Nephron (organoid): ENCODE data around the gene SDS.

Experiments
- H3K27ac Mint-ChIP-seq, 3 experiments: 2 replicates each; pipeline ENCODE4 v1.8.0; 2020; ENCODE audit warnings: mixed read lengths in 3 of 3, mild to moderate bottlenecking in 2 of 3, moderate library complexity in 1 of 3
- H3K27me3 Mint-ChIP-seq: 2 replicates; pipeline ENCODE4 v1.8.0; 2021; ENCODE audit warnings: low read depth, mild to moderate bottlenecking, moderate library complexity, mixed read lengths
- H3K36me3 Mint-ChIP-seq: 2 replicates; pipeline ENCODE4 v1.8.0; 2020; ENCODE audit warnings: low read depth, mixed read lengths
- H3K4me1 Mint-ChIP-seq: 2 replicates; pipeline ENCODE4 v1.8.0; 2020; ENCODE audit warnings: mixed read lengths
- H3K4me3 Mint-ChIP-seq, 3 experiments: 2 replicates each; pipeline ENCODE4 v1.8.0; 2020; ENCODE audit warnings: mild to moderate bottlenecking in 3 of 3, mixed read lengths in 3 of 3, moderate library complexity in 2 of 3
- H3K9me3 Mint-ChIP-seq: 2 replicates; pipeline ENCODE4 v1.8.0; 2020; ENCODE audit warnings: mixed read lengths
- TF ChIP-seq, protein P1 (sequence below), 3 experiments: fragments of 200-600 bp; sonication (generic); IDR thresholded peaks; one replicate each; pipeline ENCODE4 v1.5.0; 2021; ENCODE audit warnings: antibody characterized with exemption in 3 of 3; ENCODE audit not compliant: unreplicated experiment in 3 of 3

SDS gene

DNA sequence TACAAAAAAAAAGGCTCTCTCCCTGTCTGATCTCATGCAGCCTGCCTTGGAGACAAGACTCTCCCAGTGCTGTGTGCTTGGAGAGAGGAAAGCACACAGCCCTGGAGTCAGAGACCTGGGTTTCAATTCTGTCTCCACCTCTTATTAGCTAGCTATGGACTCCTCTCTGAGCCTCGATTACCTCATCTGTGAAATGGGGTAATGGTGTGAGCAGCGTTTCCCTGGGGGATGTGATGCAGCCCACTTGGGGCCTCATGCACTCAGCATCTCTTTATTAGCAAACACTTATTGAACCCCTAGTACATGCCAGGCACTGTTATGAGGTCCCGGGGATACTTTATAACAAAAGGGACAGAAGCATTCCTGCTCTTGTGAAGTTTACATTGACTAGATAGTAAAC is 12.5 kb downstream of the SDS start:
- Mint-ChIP-seq H3K27ac (no peak overlapping the region), H3K27me3 (peaks cover 11% of the 10 kb centered on the region), H3K9me3 (no peaks in the 10 kb centered on the region), H3K4me1 (no peaks in the 10 kb centered on the region), H3K36me3 (peaks cover 12% of the 10 kb centered on the region), H3K4me3 (no peak overlapping the region)
- TF ChIP-seq, protein P1, sequence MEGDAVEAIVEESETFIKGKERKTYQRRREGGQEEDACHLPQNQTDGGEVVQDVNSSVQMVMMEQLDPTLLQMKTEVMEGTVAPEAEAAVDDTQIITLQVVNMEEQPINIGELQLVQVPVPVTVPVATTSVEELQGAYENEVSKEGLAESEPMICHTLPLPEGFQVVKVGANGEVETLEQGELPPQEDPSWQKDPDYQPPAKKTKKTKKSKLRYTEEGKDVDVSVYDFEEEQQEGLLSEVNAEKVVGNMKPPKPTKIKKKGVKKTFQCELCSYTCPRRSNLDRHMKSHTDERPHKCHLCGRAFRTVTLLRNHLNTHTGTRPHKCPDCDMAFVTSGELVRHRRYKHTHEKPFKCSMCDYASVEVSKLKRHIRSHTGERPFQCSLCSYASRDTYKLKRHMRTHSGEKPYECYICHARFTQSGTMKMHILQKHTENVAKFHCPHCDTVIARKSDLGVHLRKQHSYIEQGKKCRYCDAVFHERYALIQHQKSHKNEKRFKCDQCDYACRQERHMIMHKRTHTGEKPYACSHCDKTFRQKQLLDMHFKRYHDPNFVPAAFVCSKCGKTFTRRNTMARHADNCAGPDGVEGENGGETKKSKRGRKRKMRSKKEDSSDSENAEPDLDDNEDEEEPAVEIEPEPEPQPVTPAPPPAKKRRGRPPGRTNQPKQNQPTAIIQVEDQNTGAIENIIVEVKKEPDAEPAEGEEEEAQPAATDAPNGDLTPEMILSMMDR (IDR thresholded peaks at IDR 0.05; ENCODE audit: unreplicated experiment in 3 of 3): no peak

DNA sequence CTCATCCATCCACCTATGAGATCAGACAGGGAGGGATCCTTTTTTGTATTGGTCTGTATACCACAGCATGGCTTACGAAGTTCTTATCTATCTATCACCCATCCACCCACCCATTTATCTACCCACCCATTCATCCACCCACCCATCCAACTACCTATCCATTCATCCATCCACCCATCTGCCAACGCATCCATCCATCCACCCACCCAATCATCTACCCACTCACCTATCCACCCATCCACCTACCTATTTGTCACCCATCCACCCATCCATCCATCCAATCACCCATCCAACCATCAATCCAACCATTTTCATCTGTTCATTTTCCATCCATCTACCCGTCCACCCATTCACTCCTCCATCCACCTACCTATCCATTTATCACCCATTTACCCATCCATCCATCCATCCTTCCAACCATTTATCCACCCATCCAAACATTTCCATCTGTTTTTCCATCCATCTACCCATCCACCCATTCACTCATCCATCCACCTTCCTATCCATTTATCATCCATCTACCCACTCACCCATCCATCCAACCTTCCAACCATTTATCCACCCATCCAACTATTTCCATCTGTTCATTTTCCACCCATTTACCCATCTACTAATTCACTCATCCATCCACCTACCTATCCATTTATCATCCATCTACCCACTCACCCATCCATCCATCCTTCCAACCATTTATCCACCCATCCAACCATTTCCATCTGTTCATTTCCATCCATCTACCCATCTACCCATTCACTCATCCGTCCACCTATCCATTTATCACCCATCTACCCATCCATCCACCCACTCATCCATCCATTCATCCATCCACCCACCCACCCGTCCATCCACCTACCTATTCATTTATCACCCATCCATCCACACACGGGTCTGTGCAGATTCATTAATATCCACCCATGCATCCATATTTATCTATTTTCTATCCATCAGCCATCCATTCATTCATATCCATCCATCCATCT is 13.3 kb downstream of the SDS start:
- no peak overlapping the region for H3K27ac Mint-ChIP-seq
- no peaks in the 10 kb centered on the region for H3K4me1 Mint-ChIP-seq

DNA sequence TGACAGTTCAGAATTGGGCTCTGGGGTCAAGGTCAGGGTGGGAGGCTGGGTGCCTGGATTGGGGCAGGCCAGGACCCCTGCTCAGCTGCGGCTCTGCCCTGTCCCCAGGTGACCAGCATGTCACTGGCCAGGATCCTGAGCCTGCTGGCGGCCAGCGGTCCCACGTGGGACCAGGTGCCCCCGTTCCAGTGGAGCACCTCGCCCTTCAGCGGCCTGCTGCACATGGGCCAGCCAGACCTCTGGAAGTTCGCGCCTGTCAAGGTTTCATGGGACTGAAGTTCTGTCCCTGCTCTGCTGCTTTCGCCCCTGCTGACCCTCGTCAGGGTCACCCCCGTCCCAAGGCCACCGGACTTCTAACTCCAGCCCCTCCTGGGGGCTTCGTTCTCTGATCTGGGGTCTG is 15.3 kb downstream of the SDS start:
- Mint-ChIP-seq H3K27me3 (peaks cover 3% of the 10 kb centered on the region), H3K36me3 (peaks cover 25% of the 10 kb centered on the region), H3K9me3 (no peaks in the 10 kb centered on the region), H3K4me1 (no peaks in the 10 kb centered on the region), H3K4me3 (no peak overlapping the region), H3K27ac (no peak overlapping the region)
- TF ChIP-seq, protein P1 (IDR thresholded peaks at IDR 0.05; ENCODE audit: unreplicated experiment in 3 of 3): no peak

More for the DNA sequence above, 13.3 kb downstream of the SDS start:
- H3K27me3 Mint-ChIP-seq: peaks cover 11% of the 10 kb centered on the region
- peaks cover 16% of the 10 kb centered on the region for H3K36me3 Mint-ChIP-seq
- H3K9me3 Mint-ChIP-seq: no peaks in the 10 kb centered on the region
- H3K4me3 Mint-ChIP-seq: no peak overlapping the region
- TF ChIP-seq, protein P1 (IDR thresholded peaks at IDR 0.05; ENCODE audit: unreplicated experiment in 3 of 3): no peak

DNA sequence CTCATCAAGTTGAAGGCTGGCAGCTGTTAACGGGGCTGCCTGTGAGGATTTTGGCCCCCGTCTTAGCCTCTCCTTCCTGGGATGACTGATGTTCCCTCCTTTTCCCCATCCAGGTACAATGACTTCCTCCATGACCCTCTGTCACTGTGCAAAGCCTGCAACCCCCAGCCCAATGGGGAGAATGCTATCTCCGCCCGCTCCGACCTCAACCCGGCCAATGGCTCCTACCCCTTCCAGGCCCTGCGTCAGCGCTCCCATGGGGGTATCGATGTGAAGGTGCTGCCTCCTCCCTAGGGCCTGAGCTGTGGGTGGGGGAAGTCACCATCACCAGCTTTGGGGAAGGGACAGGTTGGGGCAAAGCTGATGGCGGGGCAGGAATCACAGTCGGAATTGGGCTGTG is 16.1 kb downstream of the SDS start:
- Mint-ChIP-seq H3K27ac (no peak overlapping the region), H3K36me3 (peaks cover 25% of the 10 kb centered on the region), H3K9me3 (no peaks in the 10 kb centered on the region), H3K27me3 (no peaks in the 10 kb centered on the region), H3K4me1 (no peaks in the 10 kb centered on the region), H3K4me3 (no peak overlapping the region)
- TF ChIP-seq, protein P1 (IDR thresholded peaks at IDR 0.05; ENCODE audit: unreplicated experiment in 3 of 3): no peak

DNA sequence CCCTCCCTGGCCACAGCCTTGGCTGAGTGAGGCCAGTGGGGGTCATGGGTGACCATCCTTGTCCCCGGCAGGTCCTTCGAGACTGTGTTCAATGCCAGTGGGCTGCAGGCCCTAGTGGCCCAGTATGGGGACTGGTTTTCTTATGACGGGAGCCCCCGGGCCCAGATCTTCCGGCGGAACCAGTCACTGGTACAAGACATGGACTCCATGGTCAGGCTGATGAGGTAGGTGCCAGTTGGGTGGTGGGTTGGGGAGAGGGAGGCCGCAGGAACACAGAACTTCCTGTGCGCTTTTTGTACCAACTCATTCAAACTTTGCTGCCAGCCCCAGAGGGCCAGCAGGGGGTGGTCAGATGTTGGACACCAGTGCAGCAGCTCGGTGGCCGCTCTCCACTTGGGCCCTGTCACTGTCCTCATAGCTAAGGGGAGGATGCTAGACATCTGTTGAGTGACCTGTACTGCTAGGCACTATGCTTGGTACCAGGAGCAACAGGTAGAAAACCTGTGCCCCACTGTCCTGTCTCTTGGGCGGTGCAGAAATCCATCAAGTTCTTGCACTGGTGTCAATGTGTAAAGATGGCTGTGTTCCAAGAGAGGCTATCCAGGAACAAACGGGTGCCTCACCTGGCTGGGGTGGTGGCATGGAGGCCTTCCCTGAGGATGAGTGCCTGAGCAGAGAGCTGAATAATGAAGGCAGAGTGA is 16.7 kb downstream of the SDS start:
- H3K4me1 Mint-ChIP-seq: no peaks in the 10 kb centered on the region
- peaks cover 25% of the 10 kb centered on the region for H3K36me3 Mint-ChIP-seq
- no peak overlapping the region for H3K4me3 Mint-ChIP-seq
- TF ChIP-seq, protein P1 (IDR thresholded peaks at IDR 0.05; ENCODE audit: unreplicated experiment in 3 of 3): no peak
- H3K27ac Mint-ChIP-seq: no peak overlapping the region
- no peaks in the 10 kb centered on the region for H3K9me3 Mint-ChIP-seq
- H3K27me3 Mint-ChIP-seq: no peaks in the 10 kb centered on the region
